Measurements from ENCODE around the gene ZFP36L1.
A peak's percentile ranks its signal among the peaks of the same experiment; 100 is the strongest.

Gene ZFP36L1

GRCh38 chr14:68788275-68788995 is 4.4 kb downstream of the ZFP36L1 start:
- H3K4me3 ChIP-seq (ENCODE audit: low read length): no peak overlapping the region
- DNase-seq (ENCODE audit: low read depth, low spot score): no peak

GRCh38 chr14:68787092-68787992 is 5.5 kb downstream of the ZFP36L1 start:
- DNase-seq (ENCODE audit: low read depth, low spot score): peak; percentile 48
- H3K4me3 ChIP-seq (ENCODE audit: low read length): no peak overlapping the region

- no peak overlapping the region for H3K4me3 ChIP-seq (ENCODE audit: low read length)
- DNase-seq (ENCODE audit: low read depth, low spot score): no peak
These were observed 6.3 kb downstream of the ZFP36L1 start for GRCh38 chr14:68786491-68787091.

GRCh38 chr14:68785534-68786490 is 7.1 kb downstream of the ZFP36L1 start:
- DNase-seq (ENCODE audit: low read depth, low spot score): no peak

GRCh38 chr14:68784978-68785533 is 7.8 kb downstream of the ZFP36L1 start:
- DNase-seq (ENCODE audit: low read depth, low spot score): no peak
- no peak overlapping the region for H3K4me3 ChIP-seq (ENCODE audit: low read length)

More at GRCh38 chr14:68785534-68786490, 7.1 kb downstream of the ZFP36L1 start:
- no peak overlapping the region for H3K4me3 ChIP-seq (ENCODE audit: low read length)

- DNase-seq (ENCODE audit: low read depth, low spot score): no peak
- H3K4me3 ChIP-seq (ENCODE audit: low read length): no peak overlapping the region
These were observed 8.5 kb downstream of the ZFP36L1 start for GRCh38 chr14:68784226-68784910.

GRCh38 chr14:68783408-68784225 is 9.2 kb downstream of the ZFP36L1 start:
- no peak for DNase-seq (ENCODE audit: low read depth, low spot score)
- no peak overlapping the region for H3K4me3 ChIP-seq (ENCODE audit: low read length)

- no peak overlapping the region for H3K4me3 ChIP-seq (ENCODE audit: low read length)
- DNase-seq (ENCODE audit: low read depth, low spot score): peak; percentile 97
These were observed 10.5 kb downstream of the ZFP36L1 start for GRCh38 chr14:68782091-68782981.

- peak overlapping the region; percentile 23 for H3K4me3 ChIP-seq (ENCODE audit: low read length)
- peak; percentile 67 for DNase-seq (ENCODE audit: low read depth, low spot score)
These were observed 11.5 kb downstream of the ZFP36L1 start for GRCh38 chr14:68781161-68782021.

GRCh38 chr14:68780358-68781160 is 12.3 kb downstream of the ZFP36L1 start:
- DNase-seq (ENCODE audit: low read depth, low spot score): peak; percentile 54
- H3K4me3 ChIP-seq (ENCODE audit: low read length): peak overlapping the region; percentile 23

- no peak overlapping the region for H3K4me3 ChIP-seq (ENCODE audit: low read length)
- peak; percentile 55 for DNase-seq (ENCODE audit: low read depth, low spot score)
These were observed 13.0 kb downstream of the ZFP36L1 start for GRCh38 chr14:68779761-68780323.

- no peak for DNase-seq (ENCODE audit: low read depth, low spot score)
These were observed 15.2 kb downstream of the ZFP36L1 start for GRCh38 chr14:68777644-68778043.

GRCh38 chr14:68775614-68776126 is 17.2 kb downstream of the ZFP36L1 start:
- no peak overlapping the region for H3K4me3 ChIP-seq (ENCODE audit: low read length)
- DNase-seq (ENCODE audit: low read depth, low spot score): no peak

More at GRCh38 chr14:68777644-68778043, 15.2 kb downstream of the ZFP36L1 start:
- no peak overlapping the region for H3K4me3 ChIP-seq (ENCODE audit: low read length)

All from Jurkat, Clone E6-1 (cell line).